ENCODE results near the gene KDM4B.

The KDM4B gene

DNA sequence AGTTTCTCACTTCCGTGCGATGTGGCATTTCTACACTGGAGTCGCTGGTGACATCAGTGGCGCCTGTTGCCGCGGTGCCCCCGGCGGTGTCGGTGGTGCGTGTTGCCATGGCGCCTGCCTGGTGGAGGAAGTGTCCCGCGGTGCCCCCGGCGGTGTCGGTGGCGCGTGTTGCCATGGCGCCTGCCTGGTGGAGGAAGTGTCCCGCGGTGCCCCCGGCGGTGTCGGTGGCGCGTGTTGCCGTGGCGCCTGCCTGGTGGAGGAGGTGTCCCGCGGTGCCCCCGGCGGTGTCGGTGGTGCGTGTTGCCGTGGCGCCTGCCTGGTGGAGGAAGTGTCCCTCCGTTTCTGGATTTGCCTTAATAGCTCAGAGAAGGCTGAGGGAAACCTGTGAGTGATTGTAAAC is 127.6 kb downstream of the KDM4B start:
- H3K27ac ChIP-seq = no peak overlapping the region
- DNase-seq (ENCODE audit: low spot score) = no peak
- TF ChIP-seq, protein P1, sequence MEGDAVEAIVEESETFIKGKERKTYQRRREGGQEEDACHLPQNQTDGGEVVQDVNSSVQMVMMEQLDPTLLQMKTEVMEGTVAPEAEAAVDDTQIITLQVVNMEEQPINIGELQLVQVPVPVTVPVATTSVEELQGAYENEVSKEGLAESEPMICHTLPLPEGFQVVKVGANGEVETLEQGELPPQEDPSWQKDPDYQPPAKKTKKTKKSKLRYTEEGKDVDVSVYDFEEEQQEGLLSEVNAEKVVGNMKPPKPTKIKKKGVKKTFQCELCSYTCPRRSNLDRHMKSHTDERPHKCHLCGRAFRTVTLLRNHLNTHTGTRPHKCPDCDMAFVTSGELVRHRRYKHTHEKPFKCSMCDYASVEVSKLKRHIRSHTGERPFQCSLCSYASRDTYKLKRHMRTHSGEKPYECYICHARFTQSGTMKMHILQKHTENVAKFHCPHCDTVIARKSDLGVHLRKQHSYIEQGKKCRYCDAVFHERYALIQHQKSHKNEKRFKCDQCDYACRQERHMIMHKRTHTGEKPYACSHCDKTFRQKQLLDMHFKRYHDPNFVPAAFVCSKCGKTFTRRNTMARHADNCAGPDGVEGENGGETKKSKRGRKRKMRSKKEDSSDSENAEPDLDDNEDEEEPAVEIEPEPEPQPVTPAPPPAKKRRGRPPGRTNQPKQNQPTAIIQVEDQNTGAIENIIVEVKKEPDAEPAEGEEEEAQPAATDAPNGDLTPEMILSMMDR (IDR thresholded peaks at IDR 0.05) = no peak

DNA sequence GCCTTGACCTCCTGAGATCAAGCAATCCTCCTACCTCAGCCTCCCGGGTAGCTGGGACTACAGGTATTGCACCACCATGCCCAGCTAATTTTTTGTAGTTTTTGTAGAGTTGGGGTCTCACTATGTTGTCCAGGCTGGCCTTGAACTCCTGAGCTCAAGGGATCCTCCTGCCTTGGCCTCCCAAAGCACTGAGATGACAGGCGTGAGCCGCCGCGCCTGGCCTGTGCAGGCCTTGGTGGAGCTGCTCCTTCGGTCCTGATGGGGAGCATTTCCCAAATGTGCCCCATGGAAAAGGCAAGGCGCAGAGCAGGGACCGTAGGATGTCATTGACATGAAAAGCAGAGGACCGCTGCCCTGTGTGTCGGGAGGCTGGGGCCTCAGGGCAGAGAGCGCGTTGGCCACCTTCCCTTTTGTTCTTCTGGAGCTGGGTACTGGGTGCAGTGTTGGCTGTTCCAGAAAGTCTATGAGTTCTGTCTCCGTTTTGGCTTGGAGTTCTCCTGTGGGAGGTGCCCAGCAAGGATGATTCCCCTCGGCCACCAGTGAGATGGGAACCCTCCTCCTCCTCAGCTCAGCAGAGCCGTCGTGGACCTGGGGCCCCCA is 128.5 kb downstream of the KDM4B start:
- no peak for DNase-seq (ENCODE audit: low spot score)
- Histone ChIP-seq H3K27ac (no peak overlapping the region), H3K4me3 (no peak overlapping the region)
- TF ChIP-seq, protein P1 (IDR thresholded peaks at IDR 0.05) = no peak

More for the DNA sequence above, 127.6 kb downstream of the KDM4B start:
- no peak overlapping the region for H3K4me3 ChIP-seq

DNA sequence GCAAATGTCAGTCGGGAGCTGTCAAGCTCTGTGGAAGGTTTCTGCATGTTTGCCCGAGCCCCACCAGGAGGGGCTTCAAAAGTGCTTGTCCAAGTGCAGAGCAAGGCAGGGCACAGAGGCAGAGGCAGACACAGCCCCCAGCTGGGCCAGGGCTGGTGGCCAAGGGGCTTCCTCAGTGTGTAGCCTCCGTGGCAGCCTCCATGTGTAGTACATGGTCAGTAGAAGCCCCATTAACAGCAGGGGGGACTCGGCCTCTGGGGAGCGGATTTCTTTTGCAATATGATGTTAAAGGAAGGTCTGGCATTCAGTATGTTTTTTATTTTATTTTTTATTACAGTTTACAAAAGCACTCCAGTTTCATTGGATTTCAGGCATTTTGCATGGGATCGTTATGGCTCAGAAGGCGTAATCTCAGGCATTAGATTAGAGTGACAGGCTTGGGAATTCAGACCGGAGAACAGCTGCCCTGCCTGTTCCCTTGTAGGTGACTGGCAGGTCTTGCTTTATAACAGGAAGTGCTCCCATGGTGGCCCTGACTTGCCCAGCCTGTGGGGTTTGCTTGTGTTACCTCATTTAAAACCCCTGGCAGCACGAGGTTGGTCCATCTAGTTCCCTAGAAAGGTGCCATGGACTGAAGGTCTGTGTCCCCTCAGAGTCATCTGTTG is 129.2 kb downstream of the KDM4B start:
- no peak for DNase-seq (ENCODE audit: low spot score)
- no peak overlapping the region for H3K4me3 ChIP-seq
- TF ChIP-seq, protein P1 (IDR thresholded peaks at IDR 0.05) = no peak
- no peak overlapping the region for H3K27ac ChIP-seq

DNA sequence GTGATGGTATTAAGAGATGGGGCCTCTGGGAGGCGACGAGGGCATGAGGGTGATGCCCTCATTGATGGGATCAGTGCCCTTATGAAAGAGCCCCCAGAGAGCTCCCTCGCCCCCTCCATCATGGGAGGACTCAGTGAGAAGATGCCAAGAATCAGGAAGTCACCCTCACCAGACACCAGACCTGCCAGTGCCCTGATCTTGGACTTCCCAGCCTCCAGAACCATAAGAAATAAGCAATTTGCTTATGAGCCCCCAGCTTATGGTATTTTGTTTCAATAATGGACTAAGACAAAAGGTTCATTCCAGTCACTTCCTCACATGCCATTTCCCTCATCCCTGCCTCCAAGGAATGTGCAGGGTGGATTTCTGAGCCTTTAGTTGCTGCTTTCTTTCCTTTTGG is 129.7 kb downstream of the KDM4B start:
- H3K27ac ChIP-seq = no peak overlapping the region

DNA sequence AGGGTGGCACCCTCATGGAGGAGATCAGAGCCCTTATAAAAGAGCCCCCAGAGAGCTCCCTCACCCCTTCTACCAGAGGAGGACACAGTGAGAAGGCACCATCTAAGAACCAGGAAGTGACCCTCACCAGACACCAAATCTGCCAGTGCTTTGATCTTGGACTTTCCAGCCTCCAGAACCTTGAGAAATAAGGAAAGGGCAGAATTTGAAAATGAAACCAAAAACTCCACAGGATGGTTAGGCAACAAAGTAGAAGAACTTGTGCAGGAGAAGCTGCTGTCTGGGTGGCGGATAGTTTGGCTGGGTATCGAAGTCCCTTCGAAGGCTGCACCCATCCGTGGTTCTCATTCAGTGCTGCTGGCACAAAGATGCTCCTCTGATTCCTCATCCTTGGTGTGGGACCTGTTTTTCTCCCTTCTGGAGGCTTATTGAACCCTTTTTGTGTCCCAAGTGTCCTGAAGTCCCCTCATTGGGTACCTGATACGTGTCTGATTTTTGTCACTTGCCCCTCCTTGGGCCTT is 130.8 kb downstream of the KDM4B start:
- no peak for DNase-seq (ENCODE audit: low spot score)
- no peak overlapping the region for H3K27ac ChIP-seq
- TF ChIP-seq, protein P1 (IDR thresholded peaks at IDR 0.05) = no peak

More for the DNA sequence above, 129.7 kb downstream of the KDM4B start:
- TF ChIP-seq, protein P1 (IDR thresholded peaks at IDR 0.05) = no peak
- no peak for DNase-seq (ENCODE audit: low spot score)
- H3K4me3 ChIP-seq = no peak overlapping the region

DNA sequence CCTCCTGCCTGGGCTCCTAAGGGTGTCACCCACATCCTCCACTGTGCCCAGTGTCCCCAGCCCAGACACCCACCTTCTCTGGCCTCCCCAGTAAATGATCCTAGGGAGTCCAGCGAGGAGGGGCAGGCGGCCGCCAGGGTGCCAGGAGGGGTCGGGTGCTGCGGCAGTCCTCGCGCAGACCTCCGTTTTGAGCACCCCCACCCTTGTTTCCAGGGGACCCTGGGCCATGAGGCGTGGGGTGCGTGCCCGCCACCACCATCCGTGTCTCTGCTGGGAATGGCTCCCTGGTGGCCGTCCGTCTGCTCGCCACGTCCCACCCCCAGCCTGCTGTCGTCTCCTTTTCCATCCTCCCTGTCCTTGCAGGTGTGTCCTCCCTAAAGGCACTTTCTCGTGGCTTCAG is 133.0 kb downstream of the KDM4B start:
- Histone ChIP-seq H3K4me3 (no peak overlapping the region), H3K27ac (peak overlapping the region; percentile 64 to 94)
- TF ChIP-seq, protein P1 (IDR thresholded peaks at IDR 0.05) = no peak
- no peak for DNase-seq (ENCODE audit: low spot score)

More for the DNA sequence above, 130.8 kb downstream of the KDM4B start:
- no peak overlapping the region for H3K4me3 ChIP-seq

DNA sequence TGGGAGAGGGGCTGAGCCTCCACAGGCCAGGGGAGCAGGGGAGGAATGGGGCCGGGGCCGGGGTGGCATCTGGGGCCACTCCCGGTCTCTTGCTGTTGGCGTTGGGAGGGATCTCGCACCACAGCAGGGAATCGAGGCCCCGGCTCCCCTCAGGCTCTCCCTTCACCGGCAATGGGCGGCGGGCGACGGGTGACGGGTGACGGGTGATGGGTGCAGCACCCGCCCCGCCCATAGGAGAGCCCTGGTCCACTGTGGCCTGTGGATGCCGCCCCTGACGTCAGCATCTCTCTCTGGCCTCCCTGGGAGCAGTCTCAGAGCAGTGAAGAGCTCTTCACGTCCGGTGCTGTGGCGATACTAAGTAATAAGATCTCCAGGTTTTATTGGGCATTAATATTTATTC is 133.6 kb downstream of the KDM4B start:
- peak overlapping the region; percentile 32 for H3K4me3 ChIP-seq
- TF ChIP-seq, protein P1 (IDR thresholded peaks at IDR 0.05) = no peak
- no peak for DNase-seq (ENCODE audit: low spot score)
- H3K27ac ChIP-seq = peak overlapping the region; percentile 64 to 94
